Measurements from ENCODE around the gene BMP8B. TPM values are rescaled to one million over a fixed set of nuclear protein-coding genes. Genes with fewer than 3 reads are reported as not detected.
"Not testable (repeated sequence)": the region's sequence is repeated elsewhere in the genome, so short reads cannot be mapped to it uniquely, and the experiment has no call there.

BMP8B gene
- polyA plus RNA-seq, 1 of the 3 experiments (the other 2 are of a cell fraction): 0.07 TPM

GRCh38 chr1:39779137-39779536 is 9.5 kb downstream of the BMP8B start:
- Histone ChIP-seq H3K4me1 (ENCODE audit: control insufficient read depth in 1 of 2, insufficient read depth in 2 of 2, low read depth in 1 of 2, low read length in 1 of 2) (no peaks in the 10 kb centered on the region; a peak in 1 of 4 replicates), H3K36me3 (replicated peaks in 1 of 2; ENCODE audit: control insufficient read depth in 1 of 2, insufficient read depth in 2 of 2, low read length in 1 of 2) (no peaks in the 10 kb centered on the region), H3K79me2 (ENCODE audit: insufficient read depth) (no peaks in the 10 kb centered on the region), H2AFZ (ENCODE audit: low read depth) (no peak overlapping the region), H4K20me1 (ENCODE audit: insufficient read depth) (no peaks in the 10 kb centered on the region), H3K27me3 (ENCODE audit: insufficient read depth) (peaks cover 12% of the 10 kb centered on the region; the same call in 1 of the 2 replicates), H3K9me2 (no peaks in the 10 kb centered on the region), H3K9ac (no peak overlapping the region), H3K9me3 (no peaks in the 10 kb centered on the region), H3K4me3 (ENCODE audit: low read depth in 2 of 2, low read length in 1 of 2) (no peak overlapping the region), H3K27ac (ENCODE audit: low read depth in 2 of 2, low read length in 1 of 2) (no peak overlapping the region), H3F3A (replicated peaks; ENCODE audit: insufficient read depth) (no peaks in the 10 kb centered on the region), H3K4me2 (no peak overlapping the region)
- TF ChIP-seq RFX5 (IDR thresholded peaks at IDR 0.05; ENCODE audit: low read length) (no peak), RCOR1 (IDR thresholded peaks at IDR 0.05; ENCODE audit: low read length) (no peak), EP300 (IDR thresholded peaks at IDR 0.05; ENCODE audit: borderline replicate concordance in 1 of 2, low read depth in 1 of 2, low read length in 1 of 2) (no peak), MAX (IDR thresholded peaks at IDR 0.05; ENCODE audit: low read depth) (no peak)
- ChIA-PET POLR2A (no interaction called here), CTCF (no interaction called here)
- 96% methylated on average over 4 of the region's 7 CpGs for WGBS (ENCODE audit: low lambda C conversion rate)
- DNase-seq: no peak

- CTCF ChIA-PET; DNase-seq; H3K9me3 ChIP-seq; H3K4me3 ChIP-seq (ENCODE audit: low read depth in 2 of 2, low read length in 1 of 2); H3K36me3 ChIP-seq (replicated peaks in 1 of 2; ENCODE audit: control insufficient read depth in 1 of 2, insufficient read depth in 2 of 2, low read length in 1 of 2); H3K9ac ChIP-seq; POLR2A ChIA-PET; H3K9me2 ChIP-seq; H4K20me1 ChIP-seq (ENCODE audit: insufficient read depth); H3K27ac ChIP-seq (ENCODE audit: low read depth in 2 of 2, low read length in 1 of 2); H2AFZ ChIP-seq (ENCODE audit: low read depth); H3F3A ChIP-seq (replicated peaks; ENCODE audit: insufficient read depth); H3K4me2 ChIP-seq; H3K79me2 ChIP-seq (ENCODE audit: insufficient read depth); H3K4me1 ChIP-seq (ENCODE audit: control insufficient read depth in 1 of 2, insufficient read depth in 2 of 2, low read depth in 1 of 2, low read length in 1 of 2): not testable (repeated sequence)
- peaks cover 11% of the 10 kb centered on the region; the same call in 1 of the 2 replicates for H3K27me3 ChIP-seq (ENCODE audit: insufficient read depth)
- 77% methylated on average over 7 of the region's 12 CpGs for WGBS (ENCODE audit: low lambda C conversion rate)
Observed at GRCh38 chr1:39778463-39779099, 10.1 kb downstream of the BMP8B start.

GRCh38 chr1:39777896-39778295 is 10.8 kb downstream of the BMP8B start:
- H3K4me1 ChIP-seq (ENCODE audit: control insufficient read depth in 1 of 2, insufficient read depth in 2 of 2, low read depth in 1 of 2, low read length in 1 of 2); H3K9me3 ChIP-seq; H3K9me2 ChIP-seq; H2AFZ ChIP-seq (ENCODE audit: low read depth); H3K4me3 ChIP-seq (ENCODE audit: low read depth in 2 of 2, low read length in 1 of 2); H3K79me2 ChIP-seq (ENCODE audit: insufficient read depth); H3K36me3 ChIP-seq (replicated peaks in 1 of 2; ENCODE audit: control insufficient read depth in 1 of 2, insufficient read depth in 2 of 2, low read length in 1 of 2); H3K9ac ChIP-seq; H4K20me1 ChIP-seq (ENCODE audit: insufficient read depth); H3K27me3 ChIP-seq (ENCODE audit: insufficient read depth); H3K27ac ChIP-seq (ENCODE audit: low read depth in 2 of 2, low read length in 1 of 2); H3K4me2 ChIP-seq; POLR2A ChIA-PET; DNase-seq; H3F3A ChIP-seq (replicated peaks; ENCODE audit: insufficient read depth); CTCF ChIA-PET: not testable (repeated sequence)
- 87% methylated on average over 10 of the region's 17 CpGs for WGBS (ENCODE audit: low lambda C conversion rate)

- no peaks in the 10 kb centered on the region for H3K9me3 ChIP-seq
- H2AFZ ChIP-seq (ENCODE audit: low read depth): no peak overlapping the region
- POLR2A ChIA-PET: no interaction called here
- H3K4me3 ChIP-seq (ENCODE audit: low read depth in 2 of 2, low read length in 1 of 2): no peak overlapping the region
- WGBS (ENCODE audit: low lambda C conversion rate): 100% methylated on average over 2 of the region's 4 CpGs
- CTCF ChIA-PET: no interaction called here
- H3K9me2 ChIP-seq: no peaks in the 10 kb centered on the region
- no peaks in the 10 kb centered on the region for H3K36me3 ChIP-seq (replicated peaks in 1 of 2; ENCODE audit: control insufficient read depth in 1 of 2, insufficient read depth in 2 of 2, low read length in 1 of 2)
- H3K4me1 ChIP-seq (ENCODE audit: control insufficient read depth in 1 of 2, insufficient read depth in 2 of 2, low read depth in 1 of 2, low read length in 1 of 2): no peaks in the 10 kb centered on the region; a peak in 1 of 4 replicates
- DNase-seq: peak; percentile 59
- peaks cover 6% of the 10 kb centered on the region; the same call in 1 of the 2 replicates for H3K27me3 ChIP-seq (ENCODE audit: insufficient read depth)
- H3F3A ChIP-seq (replicated peaks; ENCODE audit: insufficient read depth): no peaks in the 10 kb centered on the region
- no peaks in the 10 kb centered on the region for H3K79me2 ChIP-seq (ENCODE audit: insufficient read depth)
- H3K27ac ChIP-seq (ENCODE audit: low read depth in 2 of 2, low read length in 1 of 2): no peak overlapping the region
- no peak overlapping the region for H3K9ac ChIP-seq
- H4K20me1 ChIP-seq (ENCODE audit: insufficient read depth): no peaks in the 10 kb centered on the region
- H3K4me2 ChIP-seq: no peak overlapping the region
- no peak for TF ChIP-seq RXRA (IDR thresholded peaks at IDR 0.05; ENCODE audit: borderline replicate concordance, low read depth)
- no peak for TF ChIP-seq EZH2phosphoT487 (IDR thresholded peaks at IDR 0.05; ENCODE audit: borderline replicate concordance, low read depth)
- TF ChIP-seq POLR2AphosphoS5 (IDR thresholded peaks at IDR 0.05; ENCODE audit: low read depth, low read length): no peak
- TF ChIP-seq ZBTB33 (IDR thresholded peaks at IDR 0.05; ENCODE audit: borderline replicate concordance, low read depth): no peak
- no peak for TF ChIP-seq RCOR1 (IDR thresholded peaks at IDR 0.05; ENCODE audit: low read length)
- no peak for TF ChIP-seq TEAD4 (IDR thresholded peaks at IDR 0.05; ENCODE audit: borderline replicate concordance, insufficient read depth)
- TF ChIP-seq MAX (IDR thresholded peaks at IDR 0.05; ENCODE audit: low read depth): no peak
- TF ChIP-seq FOXM1 (IDR thresholded peaks at IDR 0.05; ENCODE audit: low read depth): no peak
- no peak for TF ChIP-seq GATA2 (CRISPR knock-in tag; IDR thresholded peaks at IDR 0.05)
- no peak for TF ChIP-seq ELF1 (IDR thresholded peaks at IDR 0.05)
- no peak for TF ChIP-seq YY1 (IDR thresholded peaks at IDR 0.05; ENCODE audit: low read depth)
- TF ChIP-seq TCF12 (IDR thresholded peaks at IDR 0.05): no peak
- no peak for TF ChIP-seq SIN3A (IDR thresholded peaks at IDR 0.05; ENCODE audit: borderline replicate concordance, low read depth, low read length)
Observed at GRCh38 chr1:39777306-39777705, 11.4 kb downstream of the BMP8B start.
